Smooth muscle cell (in vitro differentiated cells): ENCODE measurements around the gene C3orf80. TPM values are rescaled to one million over a fixed set of nuclear protein-coding genes. Genes with fewer than 3 reads are reported as not detected.
A peak's percentile ranks its signal among the peaks of the same experiment; 100 is the strongest.
"Not testable (repeated sequence)": the region's sequence is repeated elsewhere in the genome, so short reads cannot be mapped to it uniquely, and the experiment has no call there.

ENCODE experiments used
- DNase-seq: peaks from one replicate; lab custom pipeline; 2025; ENCODE audit not compliant: unreplicated experiment; lab: John Stamatoyannopoulos, UW
- H2AFZ ChIP-seq: fragments of 200-600 bp; sonication (generic); 2 replicates; pipeline ENCODE4 v1.6.0; 2016; ENCODE audit warnings: antibody characterized with exemption, low read depth, mild to moderate bottlenecking
- H3F3A ChIP-seq: fragments of 200-600 bp; sonication (generic); 2 replicates; pipeline ENCODE4 v1.6.0; 2017; ENCODE audit warnings: antibody characterized with exemption, low read depth
- H3K27ac ChIP-seq: fragments of 200-600 bp; sonication (generic); 2 replicates; pipeline ENCODE4 v1.5.1; 2016; ENCODE audit warnings: low read depth, mild to moderate bottlenecking
- H3K27me3 ChIP-seq: fragments of 200-600 bp; sonication (generic); 2 replicates; pipeline ENCODE4 v1.6.1; 2016; ENCODE audit warnings: low read depth, mild to moderate bottlenecking
- H3K36me3 ChIP-seq: fragments of 200-600 bp; sonication (generic); 2 replicates; pipeline ENCODE4 v1.5.1; 2016; ENCODE audit warnings: low read depth
- H3K4me1 ChIP-seq: fragments of 200-600 bp; sonication (generic); 2 replicates; pipeline ENCODE4 v1.5.1; 2016; ENCODE audit warnings: low read depth
- H3K4me2 ChIP-seq: fragments of 200-600 bp; sonication (generic); 2 replicates; pipeline ENCODE4 v1.6.0; 2016; ENCODE audit warnings: mild to moderate bottlenecking
- H3K4me3 ChIP-seq: fragments of 200-600 bp; sonication (generic); 2 replicates; pipeline ENCODE4 v1.5.1; 2016; ENCODE audit warnings: mild to moderate bottlenecking
- H3K79me2 ChIP-seq: fragments of 200-600 bp; sonication (generic); 2 replicates; pipeline ENCODE4 v1.6.0; 2016; ENCODE audit warnings: low read depth, mild to moderate bottlenecking
- H3K9ac ChIP-seq: fragments of 200-600 bp; sonication (generic); 2 replicates; pipeline ENCODE4 v1.6.0; 2016; ENCODE audit warnings: low read depth
- H3K9me3 ChIP-seq: fragments of 200-600 bp; sonication (generic); replicated peaks from 2 replicates; pipeline ENCODE4 v1.5.1; 2016; ENCODE audit warnings: low read depth
- H4K20me1 ChIP-seq: fragments of 200-600 bp; sonication (generic); 2 replicates; pipeline ENCODE4 v1.6.0; 2016; ENCODE audit warnings: low read depth
- WGBS: methylation state at CpG from one replicate; pipeline ENCODE4 v1.1.7; 2016; ENCODE audit warnings: low lambda C conversion rate; 5-methylcytosine and 5-hydroxymethylcytosine counted together
- polyA plus RNA-seq: library from polyadenylated mRNA; unstranded; fragments of >200 nt; fragmentation: Nextera tagmentation; extraction: Ambion mirVana; gene quantifications from 2 replicates; pipeline ENCODE4 v1.2.1, GENCODE V29; 2016
- total RNA-seq: library from RNA; depleted of rRNA; stranded (reverse); fragments of >200 nt; gene quantifications from 2 replicates; pipeline ENCODE4 v1.2.3, GENCODE V29; 2014
- TF ChIP-seq, protein P1 (sequence below): fragments of 200-600 bp; sonication (generic); IDR thresholded peaks from 2 replicates; pipeline ENCODE4 v1.5.1; 2017; ENCODE audit warnings: borderline replicate concordance, mild to moderate bottlenecking, antibody characterized with exemption; ENCODE audit not compliant: insufficient read depth, poor library complexity, severe bottlenecking

The C3orf80 gene
- total RNA-seq = 10.2 and 11.7 TPM in 2 replicates
- polyA plus RNA-seq = 14.9 and 17.5 TPM in 2 replicates

DNA sequence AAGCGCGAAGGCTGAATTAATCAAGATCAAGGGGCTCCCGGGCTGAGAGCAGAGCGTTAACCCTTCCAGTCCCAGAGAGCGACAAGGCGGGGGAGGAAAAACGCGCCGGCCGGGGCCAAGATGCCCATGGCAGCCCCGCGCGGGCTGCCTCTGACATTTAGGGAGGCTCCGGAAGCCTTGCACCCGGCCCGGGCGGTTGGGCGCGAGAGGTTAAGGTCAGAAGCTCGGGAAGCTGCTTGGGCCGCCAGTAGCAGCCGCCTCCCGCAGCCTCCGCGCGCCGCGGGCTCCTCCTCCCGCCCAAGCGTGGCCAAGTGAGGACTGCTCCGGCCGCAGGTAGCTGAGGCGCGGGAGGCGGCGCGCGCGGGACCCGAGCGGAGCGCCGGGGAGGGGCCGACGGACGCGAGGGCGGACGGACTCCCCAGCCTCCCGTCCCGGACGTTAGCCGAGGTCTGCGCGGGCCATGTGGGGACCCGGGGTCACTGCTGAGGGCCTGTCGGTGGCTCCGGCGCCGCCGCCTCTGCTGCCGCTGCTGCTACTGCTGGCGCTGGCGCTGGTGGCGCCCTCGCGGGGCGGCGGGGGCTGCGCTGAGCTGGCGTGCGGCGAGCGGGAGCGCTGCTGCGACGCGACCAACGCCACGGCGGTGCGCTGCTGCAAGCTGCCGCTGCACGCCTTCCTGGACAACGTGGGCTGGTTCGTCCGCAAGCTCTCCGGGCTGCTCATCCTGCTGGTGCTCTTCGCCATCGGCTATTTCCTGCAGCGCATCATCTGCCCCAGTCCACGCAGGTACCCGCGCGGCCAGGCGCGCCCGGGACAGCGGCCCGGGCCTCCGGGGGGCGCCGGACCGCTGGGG is at the start of gene C3orf80:
Gene C3orf80 (plus strand): TSS at position 247 of the 850 bp plus-strand sequence. CDS start 214 bp downstream, at position 461.
- Histone ChIP-seq H3K36me3 (no peaks in the 10 kb centered on the region), H3K4me1 (peaks cover 8% of the 10 kb centered on the region), H3F3A (no peaks in the 10 kb centered on the region), H3K27me3 (peaks cover 50% of the 10 kb centered on the region), H3K4me2 (peak within 1 kb of the TSS; percentile 96), H3K9ac (peak within 1 kb of the TSS; percentile 31), H3K27ac (no peak within 1 kb of the TSS), H2AFZ (peak within 1 kb of the TSS; percentile 91), H3K9me3 (no peaks in the 10 kb centered on the region), H3K4me3 (peak within 1 kb of the TSS; percentile 74), H4K20me1 (no peaks in the 10 kb centered on the region), H3K79me2 (peaks cover 14% of the 10 kb centered on the region)
- peak; percentile 55 for DNase-seq
- TF ChIP-seq, protein P1, sequence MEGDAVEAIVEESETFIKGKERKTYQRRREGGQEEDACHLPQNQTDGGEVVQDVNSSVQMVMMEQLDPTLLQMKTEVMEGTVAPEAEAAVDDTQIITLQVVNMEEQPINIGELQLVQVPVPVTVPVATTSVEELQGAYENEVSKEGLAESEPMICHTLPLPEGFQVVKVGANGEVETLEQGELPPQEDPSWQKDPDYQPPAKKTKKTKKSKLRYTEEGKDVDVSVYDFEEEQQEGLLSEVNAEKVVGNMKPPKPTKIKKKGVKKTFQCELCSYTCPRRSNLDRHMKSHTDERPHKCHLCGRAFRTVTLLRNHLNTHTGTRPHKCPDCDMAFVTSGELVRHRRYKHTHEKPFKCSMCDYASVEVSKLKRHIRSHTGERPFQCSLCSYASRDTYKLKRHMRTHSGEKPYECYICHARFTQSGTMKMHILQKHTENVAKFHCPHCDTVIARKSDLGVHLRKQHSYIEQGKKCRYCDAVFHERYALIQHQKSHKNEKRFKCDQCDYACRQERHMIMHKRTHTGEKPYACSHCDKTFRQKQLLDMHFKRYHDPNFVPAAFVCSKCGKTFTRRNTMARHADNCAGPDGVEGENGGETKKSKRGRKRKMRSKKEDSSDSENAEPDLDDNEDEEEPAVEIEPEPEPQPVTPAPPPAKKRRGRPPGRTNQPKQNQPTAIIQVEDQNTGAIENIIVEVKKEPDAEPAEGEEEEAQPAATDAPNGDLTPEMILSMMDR = no peak
- under 1% methylated on average over 72 of the region's 104 CpGs for WGBS

DNA sequence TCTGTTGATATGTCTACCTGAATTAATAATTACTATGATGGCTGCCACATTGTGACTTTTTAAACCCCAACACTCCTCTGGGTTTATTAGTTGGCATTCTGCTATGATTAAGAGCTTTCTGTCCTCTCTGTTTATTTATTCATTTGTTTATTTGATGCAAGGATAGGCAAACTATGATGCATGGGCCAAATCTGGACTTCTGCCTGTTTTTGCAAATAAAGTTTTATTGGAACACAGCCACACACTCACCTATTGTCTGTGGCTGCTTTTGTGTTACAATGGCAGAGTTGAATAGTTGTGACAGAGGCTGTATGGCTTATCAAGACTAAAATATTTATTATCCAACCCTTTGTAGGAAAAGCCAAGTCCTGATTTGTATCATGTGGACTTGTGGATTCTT is 48.3 kb upstream of the C3orf80 start:
- Histone ChIP-seq H3F3A (peaks cover 4% of the 10 kb centered on the region), H3K27me3 (no peaks in the 10 kb centered on the region), H3K79me2 (no peaks in the 10 kb centered on the region), H2AFZ (no peak overlapping the region), H4K20me1 (no peaks in the 10 kb centered on the region), H3K4me2 (no peak overlapping the region), H3K27ac (no peak overlapping the region), H3K9ac (no peak overlapping the region), H3K4me3 (no peak overlapping the region), H3K4me1 (peaks cover 18% of the 10 kb centered on the region), H3K36me3 (no peaks in the 10 kb centered on the region), H3K9me3 (no peaks in the 10 kb centered on the region)
- TF ChIP-seq, protein P1 = no peak
- DNase-seq = no peak

DNA sequence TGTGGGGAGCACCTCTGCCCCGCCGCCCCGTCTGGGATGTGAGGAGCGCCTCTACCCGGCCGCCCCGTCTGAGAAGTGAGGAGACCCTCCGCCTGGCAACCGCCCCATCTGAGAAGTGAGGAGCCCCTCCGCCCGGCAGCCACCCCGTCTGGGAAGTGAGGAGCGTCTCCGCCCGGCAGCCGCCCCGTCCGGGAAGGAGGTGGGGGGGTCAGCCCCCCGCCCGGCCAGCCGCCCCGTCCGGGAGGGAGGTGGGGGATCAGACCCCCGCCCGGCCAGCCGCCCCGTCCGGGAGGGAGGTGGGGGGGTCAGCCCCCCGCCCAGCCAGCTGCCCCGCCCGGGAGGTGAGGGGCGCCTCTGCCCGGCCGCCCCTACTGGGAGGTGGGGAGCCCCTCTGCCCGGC is 46.6 kb upstream of the C3orf80 start:
- Histone ChIP-seq H3K4me1 (peaks cover 18% of the 10 kb centered on the region), H3F3A (peaks cover 12% of the 10 kb centered on the region)
- H3K4me2 ChIP-seq, H3K27ac ChIP-seq, H3K9ac ChIP-seq, H3K27me3 ChIP-seq, H4K20me1 ChIP-seq, H3K79me2 ChIP-seq, H3K4me3 ChIP-seq, H2AFZ ChIP-seq, H3K9me3 ChIP-seq, DNase-seq, H3K36me3 ChIP-seq: not testable (repeated sequence)
- WGBS = 97% methylated on average over 6 of the region's 35 CpGs

DNA sequence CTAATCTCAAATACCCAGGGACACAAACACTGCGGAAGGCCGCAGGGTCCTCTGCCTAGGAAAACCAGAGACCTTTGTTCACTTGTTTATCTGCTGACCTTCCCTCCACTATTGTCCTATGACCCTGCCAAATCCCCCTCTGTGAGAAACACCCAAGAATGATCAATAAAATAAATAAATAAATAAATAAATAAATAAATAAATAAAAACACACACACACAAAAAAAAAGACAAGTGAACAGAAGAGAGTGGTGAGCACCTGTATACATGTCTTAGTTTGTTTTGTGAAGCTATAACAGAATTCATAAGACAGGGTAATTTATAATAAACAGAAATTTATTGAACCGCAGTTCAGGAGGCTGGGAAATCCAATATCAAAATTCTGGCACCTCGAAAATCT is 45.8 kb upstream of the C3orf80 start:
- peak overlapping the region; percentile 57 for H3K4me2 ChIP-seq
- not testable (repeated sequence) for H3K36me3 ChIP-seq, H3K27me3 ChIP-seq, H3K4me3 ChIP-seq, DNase-seq, H3K9ac ChIP-seq, H4K20me1 ChIP-seq, H3K79me2 ChIP-seq, H3K9me3 ChIP-seq, H2AFZ ChIP-seq
- peak overlapping the region; percentile 87 for H3K27ac ChIP-seq
- WGBS = 75% methylated on average over 4 of the region's 4 CpGs
- H3F3A ChIP-seq = peaks cover 16% of the 10 kb centered on the region
- peaks cover 18% of the 10 kb centered on the region for H3K4me1 ChIP-seq
